ENCODE data around the gene LARGE1.

LARGE1 gene

GRCh38 chr22:33851821-33852384, 68.4 kb downstream of the LARGE1 start:
- DNase-seq = no peak

DNA sequence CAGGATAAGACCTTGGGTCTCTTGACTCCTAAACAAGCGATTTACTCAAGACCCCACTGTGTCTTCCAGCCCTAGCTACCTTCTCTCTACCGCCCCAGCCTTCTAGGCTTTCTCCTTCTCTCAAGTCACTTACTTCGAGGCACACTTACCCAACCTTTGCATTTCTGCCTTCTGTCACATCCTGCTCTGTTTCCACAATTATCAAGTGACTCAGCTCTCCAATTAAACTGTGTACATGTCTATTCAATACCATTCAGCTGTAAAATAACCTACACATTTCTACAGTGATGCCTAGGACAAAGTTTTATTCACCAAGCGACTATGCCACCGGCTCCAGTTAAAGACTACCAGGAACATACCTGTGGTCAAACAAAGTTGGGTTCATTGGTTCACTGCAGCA, 69.0 kb downstream of the LARGE1 start:
- DNase-seq = no peak

DNA sequence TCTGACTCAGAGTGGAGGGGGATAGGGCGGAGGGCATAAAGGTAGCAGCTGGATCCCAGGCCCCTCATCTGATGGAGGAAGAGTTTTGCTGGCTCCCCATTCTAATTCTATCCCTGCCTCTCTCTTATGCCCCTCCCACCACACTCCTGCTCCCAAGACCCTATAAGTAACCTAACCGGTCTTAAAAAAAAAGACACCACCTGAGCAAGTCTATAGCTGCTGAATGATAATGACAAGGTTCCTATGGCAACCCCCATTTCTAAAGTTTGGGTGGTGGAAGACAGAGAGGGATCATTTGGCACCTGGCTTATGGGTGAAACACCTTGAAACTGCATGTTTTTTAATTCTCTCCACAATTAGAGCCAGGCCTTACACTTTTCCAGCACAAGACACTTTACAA, 69.6 kb downstream of the LARGE1 start:
- no peak for DNase-seq

DNA sequence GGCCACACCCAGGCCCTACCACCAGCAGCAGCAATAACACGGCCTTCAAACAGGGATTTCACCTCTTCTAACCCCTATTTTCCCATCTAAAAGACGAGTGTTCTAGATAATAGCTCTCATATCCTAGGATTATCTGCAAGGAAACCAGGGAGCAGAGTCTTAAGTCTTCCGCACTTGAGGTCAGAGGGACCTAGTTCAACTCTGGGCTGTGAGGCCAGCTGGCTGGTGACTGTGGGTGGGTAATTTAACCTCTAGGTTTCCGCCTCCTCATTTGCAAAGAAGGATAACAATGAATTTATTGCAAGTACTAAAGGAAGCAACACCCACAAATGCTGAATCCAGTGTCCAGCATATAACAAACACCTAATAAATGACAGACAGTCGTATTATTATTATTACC, 70.1 kb downstream of the LARGE1 start:
- DNase-seq = no peak

DNA sequence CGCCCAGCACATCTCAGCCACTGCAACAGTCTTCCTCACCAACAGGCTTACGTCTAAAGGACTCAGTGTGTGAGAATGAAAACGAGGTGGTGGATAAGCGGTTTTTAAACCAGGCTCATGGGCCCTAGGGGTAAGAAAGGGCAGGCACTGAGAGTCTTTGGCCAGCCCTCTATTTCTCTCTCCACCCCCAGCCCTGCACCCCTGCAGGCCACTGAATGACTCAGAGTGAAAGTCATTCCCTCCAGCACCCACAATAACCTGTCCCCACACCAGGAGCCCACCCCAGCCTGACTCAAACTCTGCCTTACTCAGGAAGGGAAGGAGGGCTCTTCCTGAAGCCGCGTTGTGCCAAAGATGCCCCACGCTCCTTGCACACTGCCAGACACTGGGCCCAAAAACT, 72.0 kb downstream of the LARGE1 start:
- DNase-seq = no peak

- no peak for DNase-seq
Measured at GRCh38 chr22:33844273-33844672, 76.0 kb downstream of the LARGE1 start.

GRCh38 chr22:33842421-33843094, 77.7 kb downstream of the LARGE1 start:
- DNase-seq = no peak

- DNase-seq = no peak
Measured at GRCh38 chr22:33842006-33842354, 78.3 kb downstream of the LARGE1 start.

GRCh38 chr22:33841281-33842005, 78.8 kb downstream of the LARGE1 start:
- DNase-seq = no peak

GRCh38 chr22:33838644-33839043, 81.6 kb downstream of the LARGE1 start:
- DNase-seq = no peak

GRCh38 chr22:33837826-33838225, 82.5 kb downstream of the LARGE1 start:
- DNase-seq = no peak

DNA sequence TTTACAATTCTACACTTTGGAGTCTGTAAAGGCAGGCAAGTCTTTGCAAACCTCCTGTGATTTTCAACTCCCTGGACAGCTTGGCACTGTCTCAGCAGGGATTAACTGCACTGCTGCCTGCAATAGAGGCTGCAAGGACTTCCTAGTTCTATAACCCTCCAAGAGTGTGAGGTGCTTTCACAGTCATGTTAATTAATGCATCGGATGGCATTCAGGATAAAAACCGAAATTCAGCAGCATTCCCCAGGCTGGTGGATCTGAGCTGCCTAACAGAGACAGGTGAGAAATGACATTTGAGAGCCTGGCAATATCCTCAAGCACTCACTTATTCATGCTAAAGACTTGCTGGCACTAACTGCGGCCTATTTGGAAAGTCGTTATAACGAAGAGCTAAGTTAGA, 85.0 kb downstream of the LARGE1 start:
- no peak for DNase-seq

GRCh38 chr22:33832558-33833151, 87.6 kb downstream of the LARGE1 start:
- DNase-seq = no peak

DNA sequence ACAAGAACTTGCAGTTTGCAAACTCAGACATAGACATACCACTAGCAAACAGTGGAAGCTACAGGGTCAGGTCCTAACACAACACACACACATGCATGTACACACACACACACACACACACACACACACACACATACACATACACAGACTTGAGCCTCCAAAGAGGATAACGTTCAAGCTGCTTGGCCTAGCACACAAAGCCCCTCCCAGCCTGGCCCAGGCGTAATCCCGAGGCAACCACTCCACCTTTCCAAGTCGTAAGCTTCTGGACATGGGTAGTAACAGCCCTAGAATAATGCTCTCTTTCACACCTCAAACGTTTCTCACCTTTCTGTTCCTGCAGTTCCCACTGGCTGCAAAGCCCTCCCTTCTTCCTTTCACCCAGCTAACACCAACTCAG, 88.6 kb downstream of the LARGE1 start:
- DNase-seq = no peak

DNA sequence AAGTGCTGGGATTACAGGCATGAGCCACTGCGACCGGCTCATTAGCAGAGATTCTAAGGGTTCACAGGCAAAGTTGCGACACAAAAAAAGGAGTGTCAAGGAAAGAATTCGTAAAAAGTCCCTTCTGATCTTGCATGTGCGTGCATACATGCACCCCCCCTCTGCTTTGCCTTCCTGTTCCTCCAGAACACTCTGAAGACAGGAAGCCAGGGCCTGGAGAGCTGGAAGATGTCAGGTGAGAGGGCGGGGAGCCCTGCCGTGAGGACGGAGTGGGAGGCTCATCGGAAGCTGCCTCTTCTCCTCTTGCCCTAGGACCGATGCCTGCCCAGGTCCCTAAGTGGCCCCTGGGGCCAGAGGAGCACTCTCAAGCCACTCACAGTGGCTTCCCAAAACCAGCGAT, 89.1 kb downstream of the LARGE1 start:
- no peak for DNase-seq

DNA sequence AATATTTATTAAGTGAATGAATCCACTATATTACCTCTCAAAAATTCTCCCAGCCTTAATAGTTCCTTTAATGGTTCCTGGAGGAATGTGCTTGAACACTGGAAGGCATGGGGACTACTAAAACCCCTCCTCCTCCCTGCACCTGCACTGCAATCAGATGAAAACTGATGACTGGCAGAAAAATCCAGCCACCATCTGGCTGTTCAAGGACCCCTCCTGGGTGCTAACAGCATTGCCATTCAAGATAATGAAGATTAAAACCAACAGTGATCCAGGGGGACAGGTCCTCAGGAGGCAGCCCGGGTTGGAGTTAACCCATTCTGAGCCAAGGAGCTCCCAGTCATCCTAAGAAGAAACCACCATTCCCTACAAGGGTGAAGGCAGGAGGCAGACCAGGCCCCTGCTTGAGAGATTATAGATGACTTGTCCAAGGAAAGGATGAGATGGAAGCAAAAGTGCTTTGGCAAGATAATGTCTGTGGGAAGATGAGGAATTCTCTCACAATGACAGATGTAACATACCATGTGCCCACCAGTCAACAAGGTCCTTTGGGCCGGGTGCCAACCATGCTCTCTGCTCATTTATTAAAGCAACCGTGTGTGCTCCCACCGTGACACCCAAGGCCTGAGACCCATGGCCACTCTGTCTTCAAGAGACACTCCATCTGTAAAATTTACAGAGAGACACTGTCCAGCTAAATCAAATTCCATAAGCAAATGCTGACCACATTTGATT, 90.6 kb downstream of the LARGE1 start:
- DNase-seq = no peak

DNA sequence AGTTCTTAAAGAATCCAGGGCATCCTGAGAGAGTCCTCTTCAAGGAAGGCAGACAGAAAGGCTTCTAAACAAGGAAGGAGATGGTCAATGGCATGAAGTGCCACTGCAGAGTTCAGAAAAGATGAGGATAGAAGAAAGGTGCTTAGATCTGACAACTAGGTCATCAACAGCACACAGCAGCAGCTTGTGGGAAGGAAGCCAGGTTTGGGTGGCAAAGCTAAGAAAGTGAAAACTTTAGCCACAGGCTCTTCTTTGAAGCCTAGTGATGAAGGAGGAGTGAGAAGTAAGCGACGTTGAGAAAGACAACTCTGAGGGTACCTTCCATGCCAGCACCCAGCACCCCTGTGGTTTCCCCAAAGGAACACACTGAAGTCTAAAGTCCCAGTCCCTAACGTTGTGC, 92.0 kb downstream of the LARGE1 start:
- no peak for DNase-seq

DNA sequence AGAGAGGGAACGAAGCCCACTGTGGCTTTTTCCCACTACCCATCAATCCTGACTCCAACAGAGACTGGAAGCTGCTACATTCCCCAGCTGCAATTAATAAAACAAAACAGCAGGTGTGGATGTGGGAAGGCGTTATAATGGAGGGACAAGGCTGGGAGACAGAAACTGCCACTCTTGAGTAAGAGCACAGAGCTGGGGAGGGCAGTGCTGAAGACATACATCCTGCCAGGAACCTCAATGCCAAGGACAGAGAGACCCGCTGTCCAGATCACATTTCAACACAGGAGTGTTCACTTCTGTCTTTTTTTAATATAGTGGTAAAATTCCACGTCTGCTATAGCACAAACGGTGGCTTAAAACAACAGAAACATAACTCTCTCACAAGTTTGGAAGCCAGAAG, 94.5 kb downstream of the LARGE1 start:
- DNase-seq = no peak

GRCh38 chr22:33823552-33823951, 96.7 kb downstream of the LARGE1 start:
- no peak for DNase-seq

- DNase-seq = no peak
Measured at GRCh38 chr22:33821290-33821689, 99.0 kb downstream of the LARGE1 start.

DNA sequence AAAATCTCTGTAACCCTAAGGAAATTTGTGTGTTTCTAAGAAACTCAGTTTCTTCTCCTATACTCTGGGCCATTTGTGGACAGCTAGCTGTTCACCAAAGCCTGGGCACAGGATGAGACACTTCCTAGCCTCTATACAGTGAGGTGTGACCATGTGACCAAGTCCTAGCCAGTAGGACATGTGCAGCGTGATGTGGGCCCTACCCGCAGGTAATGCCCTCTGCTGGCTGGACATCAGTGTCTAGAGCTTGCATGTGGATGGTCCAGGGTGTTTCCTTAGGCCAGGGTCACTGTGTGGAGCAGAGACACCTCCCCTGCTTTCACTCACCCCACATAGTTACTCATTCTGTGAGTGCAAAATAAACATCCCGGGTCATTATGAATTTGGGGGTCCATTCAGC, 100.5 kb downstream of the LARGE1 start:
- DNase-seq = no peak

- DNase-seq = no peak
Measured at GRCh38 chr22:33817512-33818127, 102.7 kb downstream of the LARGE1 start.

DNA sequence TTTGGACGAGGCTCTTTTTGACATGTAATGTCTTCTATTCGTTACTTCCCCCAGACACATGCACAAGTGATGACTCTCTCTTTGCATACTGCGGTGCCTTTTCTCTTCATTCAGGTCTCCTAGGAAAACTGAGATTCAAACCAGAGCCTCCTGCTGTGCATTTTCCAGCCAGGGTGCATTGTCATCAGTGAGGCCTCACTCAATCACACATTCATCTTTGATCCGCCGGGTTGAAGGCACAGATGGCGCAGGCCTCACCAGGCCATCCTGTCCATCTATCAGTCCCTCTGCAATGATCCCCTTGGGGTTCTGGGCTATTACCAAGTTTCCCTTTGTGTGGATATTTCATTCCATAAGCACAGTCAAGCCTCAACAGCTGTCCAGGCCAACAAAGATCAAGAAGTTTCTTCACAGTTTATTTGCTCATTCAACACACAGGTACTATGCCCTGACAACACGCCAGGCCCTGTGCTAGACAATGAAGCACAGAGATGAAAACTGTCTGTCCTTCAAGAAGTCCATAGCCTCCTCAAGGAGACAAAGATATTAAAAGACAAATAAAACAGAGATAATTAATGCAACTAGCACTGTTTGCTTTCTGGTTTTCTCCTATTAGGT, 107.8 kb downstream of the LARGE1 start:
- DNase-seq = no peak

Data from CD4-positive, alpha-beta T cell treated with Interleukin-4 for 4 hours (primary cell).